ENCODE measurements around the gene PPP1R16B. TPM values are rescaled to one million over a fixed set of nuclear protein-coding genes. Genes with fewer than 3 reads are reported as not detected.

PPP1R16B gene
- total and polyA plus RNA-seq, 10 of the 15 experiments (the other 5 are each of a cell fraction or from before 2014, with no cell fraction given) = 13.4 to 90.2 (median 66.7) TPM

DNA sequence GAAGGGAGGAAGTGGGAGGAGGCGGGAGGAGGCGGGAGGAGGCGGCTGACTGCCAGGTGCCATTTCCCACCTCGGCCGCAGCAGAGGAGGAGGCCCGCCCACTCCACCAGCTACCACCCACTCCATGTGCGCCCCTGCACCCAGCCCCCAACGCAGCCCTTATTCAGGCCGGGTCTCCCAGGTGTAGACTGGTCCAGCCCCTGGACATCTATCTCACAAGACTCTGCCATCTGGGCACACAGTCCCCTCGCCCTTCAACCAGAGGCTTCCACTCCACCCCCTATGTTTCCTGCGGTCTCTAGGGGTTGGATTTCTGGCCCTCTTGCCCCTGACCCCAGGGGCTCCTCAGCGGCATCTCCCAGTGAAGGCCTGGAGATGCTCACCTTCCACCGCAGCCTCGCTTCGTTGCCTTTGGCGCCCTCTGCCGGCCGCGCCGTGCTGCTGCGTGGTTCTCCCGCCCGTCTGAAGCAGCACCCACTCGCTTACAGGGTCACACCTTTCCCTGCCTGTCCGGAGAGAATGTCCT lies 88.1 kb downstream of the PPP1R16B start (continued):
- TF ChIP-seq, protein P1, sequence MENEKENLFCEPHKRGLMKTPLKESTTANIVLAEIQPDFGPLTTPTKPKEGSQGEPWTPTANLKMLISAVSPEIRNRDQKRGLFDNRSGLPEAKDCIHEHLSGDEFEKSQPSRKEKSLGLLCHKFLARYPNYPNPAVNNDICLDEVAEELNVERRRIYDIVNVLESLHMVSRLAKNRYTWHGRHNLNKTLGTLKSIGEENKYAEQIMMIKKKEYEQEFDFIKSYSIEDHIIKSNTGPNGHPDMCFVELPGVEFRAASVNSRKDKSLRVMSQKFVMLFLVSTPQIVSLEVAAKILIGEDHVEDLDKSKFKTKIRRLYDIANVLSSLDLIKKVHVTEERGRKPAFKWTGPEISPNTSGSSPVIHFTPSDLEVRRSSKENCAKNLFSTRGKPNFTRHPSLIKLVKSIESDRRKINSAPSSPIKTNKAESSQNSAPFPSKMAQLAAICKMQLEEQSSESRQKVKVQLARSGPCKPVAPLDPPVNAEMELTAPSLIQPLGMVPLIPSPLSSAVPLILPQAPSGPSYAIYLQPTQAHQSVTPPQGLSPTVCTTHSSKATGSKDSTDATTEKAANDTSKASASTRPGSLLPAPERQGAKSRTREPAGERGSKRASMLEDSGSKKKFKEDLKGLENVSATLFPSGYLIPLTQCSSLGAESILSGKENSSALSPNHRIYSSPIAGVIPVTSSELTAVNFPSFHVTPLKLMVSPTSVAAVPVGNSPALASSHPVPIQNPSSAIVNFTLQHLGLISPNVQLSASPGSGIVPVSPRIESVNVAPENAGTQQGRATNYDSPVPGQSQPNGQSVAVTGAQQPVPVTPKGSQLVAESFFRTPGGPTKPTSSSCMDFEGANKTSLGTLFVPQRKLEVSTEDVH (IDR thresholded peaks at IDR 0.05; ENCODE audit: low read depth, partially characterized antibody) = no peak
- TF ChIP-seq KDM1A (IDR thresholded peaks at IDR 0.05; ENCODE audit: borderline replicate concordance) = no peak
- TF ChIP-seq SMARCA5 (IDR thresholded peaks at IDR 0.05) = peak; percentile 89; the same call in 1 of the 2 replicates
- TF ChIP-seq RCOR1 (conservative IDR thresholded peaks at IDR 0.05; ENCODE audit: low read depth, low read length) = 0 out of 2 replicates have a peak, but pooled peaks have one; percentile 60
- TF ChIP-seq, protein P2, sequence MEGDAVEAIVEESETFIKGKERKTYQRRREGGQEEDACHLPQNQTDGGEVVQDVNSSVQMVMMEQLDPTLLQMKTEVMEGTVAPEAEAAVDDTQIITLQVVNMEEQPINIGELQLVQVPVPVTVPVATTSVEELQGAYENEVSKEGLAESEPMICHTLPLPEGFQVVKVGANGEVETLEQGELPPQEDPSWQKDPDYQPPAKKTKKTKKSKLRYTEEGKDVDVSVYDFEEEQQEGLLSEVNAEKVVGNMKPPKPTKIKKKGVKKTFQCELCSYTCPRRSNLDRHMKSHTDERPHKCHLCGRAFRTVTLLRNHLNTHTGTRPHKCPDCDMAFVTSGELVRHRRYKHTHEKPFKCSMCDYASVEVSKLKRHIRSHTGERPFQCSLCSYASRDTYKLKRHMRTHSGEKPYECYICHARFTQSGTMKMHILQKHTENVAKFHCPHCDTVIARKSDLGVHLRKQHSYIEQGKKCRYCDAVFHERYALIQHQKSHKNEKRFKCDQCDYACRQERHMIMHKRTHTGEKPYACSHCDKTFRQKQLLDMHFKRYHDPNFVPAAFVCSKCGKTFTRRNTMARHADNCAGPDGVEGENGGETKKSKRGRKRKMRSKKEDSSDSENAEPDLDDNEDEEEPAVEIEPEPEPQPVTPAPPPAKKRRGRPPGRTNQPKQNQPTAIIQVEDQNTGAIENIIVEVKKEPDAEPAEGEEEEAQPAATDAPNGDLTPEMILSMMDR (IDR thresholded peaks at IDR 0.05 in 2 of 3, conservative IDR thresholded peaks at IDR 0.05 in 1 of 3; ENCODE audit: control insufficient read depth in 2 of 3, extremely low read depth in 1 of 3, insufficient read depth in 1 of 3, low read depth in 3 of 3, low read length in 3 of 3) = peak; percentile 90 to 98 (median 95)
- 0 out of 2 replicates have a peak, but pooled peaks have one; percentile 20 for TF ChIP-seq PAX5 (IDR thresholded peaks at IDR 0.05; ENCODE audit: borderline replicate concordance, low read depth, low read length)
- 0 out of 3 replicates have a peak, but pooled peaks have one; percentile 19 for TF ChIP-seq POU2F2 (IDR thresholded peaks at IDR 0.05; ENCODE audit: borderline replicate concordance, low read depth, low read length)
- 0 out of 2 replicates have a peak, but pooled peaks have one; percentile 48 for TF ChIP-seq TCF3 (IDR thresholded peaks at IDR 0.05; ENCODE audit: borderline replicate concordance, insufficient read depth, low read depth, low read length)
- peak; percentile 21 to 48; a peak in 3 of 4 replicates for TF ChIP-seq IKZF2 (IDR thresholded peaks at IDR 0.05)
- no peak for TF ChIP-seq ZBED1 (IDR thresholded peaks at IDR 0.05; ENCODE audit: borderline replicate concordance)
- TF ChIP-seq ZNF687 (IDR thresholded peaks at IDR 0.05) = 0 out of 2 replicates have a peak, but pooled peaks have one; percentile 34
- no peak for TF ChIP-seq SIN3A (IDR thresholded peaks at IDR 0.05; ENCODE audit: low read depth, low read length)
- peak; percentile 69; the same call in 1 of the 2 replicates for TF ChIP-seq YY1 (IDR thresholded peaks at IDR 0.05; ENCODE audit: low read depth, low read length)
- TF ChIP-seq CREM (IDR thresholded peaks at IDR 0.05; ENCODE audit: low read depth) = peak; percentile 14; the same call in 1 of the 2 replicates
- peak; percentile 80; the same call in 1 of the 2 replicates for TF ChIP-seq LARP7 (IDR thresholded peaks at IDR 0.05)
- no peak for TF ChIP-seq ESRRA (IDR thresholded peaks at IDR 0.05; ENCODE audit: low read length)
- TF ChIP-seq TBL1XR1 (IDR thresholded peaks at IDR 0.05; ENCODE audit: low read depth, low read length) = 0 out of 2 replicates have a peak, but pooled peaks have one; percentile 39
- TF ChIP-seq CREB1 (IDR thresholded peaks at IDR 0.05; ENCODE audit: low read depth) = 0 out of 2 replicates have a peak, but pooled peaks have one; percentile 16
- TF ChIP-seq DPF2 (IDR thresholded peaks at IDR 0.05) = peak; percentile 33
- TF ChIP-seq RB1 (IDR thresholded peaks at IDR 0.05; ENCODE audit: borderline replicate concordance) = no peak; the same call in 1 of the 2 replicates
- TF ChIP-seq TCF12 (IDR thresholded peaks at IDR 0.05; ENCODE audit: low read depth, low read length) = 0 out of 2 replicates have a peak, but pooled peaks have one; percentile 14
- peak; percentile 10 for TF ChIP-seq RELA (IDR thresholded peaks at IDR 0.05; ENCODE audit: borderline replicate concordance, partially characterized antibody)
- peak; percentile 72 for TF ChIP-seq RUNX3 (IDR thresholded peaks at IDR 0.05; ENCODE audit: low read length)

Measured in GM12878 (cell line).